ENCODE measurements around the gene RDX.

- TF ChIP-seq EZH2phosphoT487 (IDR thresholded peaks at IDR 0.05; ENCODE audit: borderline replicate concordance, low read depth, low read length) (no peak), CTCF (conservative IDR thresholded peaks at IDR 0.05; ENCODE audit: low read length) (no peak)
Observed at GRCh38 chr11:110295086-110295485, 1.3 kb downstream of the RDX start.

Measured in OCI-LY7 (cell line).